ENCODE data around the gene PARD3. TPM values are rescaled to one million over a fixed set of nuclear protein-coding genes. Genes with fewer than 3 reads are reported as not detected.

The PARD3 gene
- total RNA-seq, 4 donors from 2014 or later, result 30.9 to 54.6 (median 40.0) TPM

DNA sequence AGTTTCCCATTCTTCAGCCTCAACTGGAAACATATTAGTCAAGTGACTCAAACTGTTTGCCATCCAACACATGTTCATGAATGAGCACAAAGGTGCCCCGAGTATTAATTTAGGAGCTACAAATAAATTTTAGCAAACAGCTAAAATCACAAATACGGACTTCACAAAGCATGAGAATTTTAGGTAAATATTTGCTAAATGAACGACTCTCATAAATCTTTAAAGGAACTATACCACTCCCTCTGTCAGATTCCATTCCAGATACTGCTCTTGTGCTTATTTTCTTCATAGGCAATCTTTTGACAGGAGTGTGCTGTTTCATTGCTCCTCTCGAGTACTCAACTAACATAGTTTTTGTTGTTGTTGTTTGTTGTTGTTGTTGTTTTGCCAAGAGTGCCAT, 330.9 kb downstream of the PARD3 start:
- TF ChIP-seq, protein P1, sequence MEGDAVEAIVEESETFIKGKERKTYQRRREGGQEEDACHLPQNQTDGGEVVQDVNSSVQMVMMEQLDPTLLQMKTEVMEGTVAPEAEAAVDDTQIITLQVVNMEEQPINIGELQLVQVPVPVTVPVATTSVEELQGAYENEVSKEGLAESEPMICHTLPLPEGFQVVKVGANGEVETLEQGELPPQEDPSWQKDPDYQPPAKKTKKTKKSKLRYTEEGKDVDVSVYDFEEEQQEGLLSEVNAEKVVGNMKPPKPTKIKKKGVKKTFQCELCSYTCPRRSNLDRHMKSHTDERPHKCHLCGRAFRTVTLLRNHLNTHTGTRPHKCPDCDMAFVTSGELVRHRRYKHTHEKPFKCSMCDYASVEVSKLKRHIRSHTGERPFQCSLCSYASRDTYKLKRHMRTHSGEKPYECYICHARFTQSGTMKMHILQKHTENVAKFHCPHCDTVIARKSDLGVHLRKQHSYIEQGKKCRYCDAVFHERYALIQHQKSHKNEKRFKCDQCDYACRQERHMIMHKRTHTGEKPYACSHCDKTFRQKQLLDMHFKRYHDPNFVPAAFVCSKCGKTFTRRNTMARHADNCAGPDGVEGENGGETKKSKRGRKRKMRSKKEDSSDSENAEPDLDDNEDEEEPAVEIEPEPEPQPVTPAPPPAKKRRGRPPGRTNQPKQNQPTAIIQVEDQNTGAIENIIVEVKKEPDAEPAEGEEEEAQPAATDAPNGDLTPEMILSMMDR (IDR thresholded peaks at IDR 0.05), result no peak
- DNase-seq (ENCODE audit: low spot score) (no peak), ATAC-seq (ENCODE audit: low FRiP score) (no peak)

DNA sequence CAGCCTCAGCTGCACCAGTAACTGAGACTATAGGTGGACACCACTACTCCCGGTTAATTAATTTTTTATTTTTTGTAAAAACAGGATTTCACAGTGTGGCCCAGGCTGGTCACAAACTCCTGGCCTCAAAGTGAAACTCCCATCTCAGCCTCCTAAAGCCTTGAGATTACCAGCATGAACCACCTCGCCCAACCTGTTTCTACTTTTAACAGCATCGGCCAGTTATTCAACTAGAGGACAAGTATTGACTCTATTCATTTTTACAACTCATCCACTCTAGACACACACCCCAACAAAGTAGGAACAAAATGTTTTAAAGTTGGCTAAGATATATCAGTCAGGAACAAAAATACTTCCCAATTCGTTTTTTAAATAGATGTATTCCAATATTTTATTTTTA, 334.8 kb downstream of the PARD3 start:
- TF ChIP-seq, protein P1 (IDR thresholded peaks at IDR 0.05), result no peak
- DNase-seq (ENCODE audit: low spot score), result no peak
- no peak for ATAC-seq (ENCODE audit: low FRiP score)

DNA sequence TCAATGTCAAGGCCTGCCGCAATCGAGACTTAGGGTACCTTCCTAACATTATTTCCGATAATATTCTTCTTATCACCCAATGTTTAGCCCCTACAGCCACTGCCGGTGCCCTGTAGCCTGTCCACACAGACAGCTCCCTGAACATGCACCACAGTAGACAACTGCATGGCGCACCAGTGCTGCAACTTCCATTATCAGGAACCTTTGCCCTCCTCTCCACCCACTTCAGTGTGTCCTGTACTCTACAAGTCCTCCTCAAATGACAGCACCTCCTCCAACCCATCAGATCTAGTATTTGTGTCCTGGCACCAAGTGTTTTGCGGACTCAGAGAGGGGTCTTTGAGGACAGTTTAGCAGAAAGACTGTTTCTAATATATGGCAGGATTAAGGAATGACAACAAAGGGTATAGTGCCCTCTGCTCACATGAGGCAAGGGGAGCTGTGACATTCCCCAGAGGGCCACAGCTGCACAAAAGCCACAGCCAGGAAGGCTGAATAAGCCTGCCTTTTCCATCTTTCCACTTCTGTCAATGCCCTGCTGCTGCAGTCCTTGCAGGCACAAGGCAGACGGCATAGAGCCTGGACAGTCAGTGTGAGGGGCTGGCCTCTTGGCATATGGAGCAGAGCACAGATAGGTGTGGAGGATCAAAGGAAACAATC, 335.4 kb downstream of the PARD3 start:
- DNase-seq (ENCODE audit: low spot score), result no peak
- ATAC-seq (ENCODE audit: low FRiP score), result no peak
- TF ChIP-seq, protein P1 (IDR thresholded peaks at IDR 0.05), result no peak

DNA sequence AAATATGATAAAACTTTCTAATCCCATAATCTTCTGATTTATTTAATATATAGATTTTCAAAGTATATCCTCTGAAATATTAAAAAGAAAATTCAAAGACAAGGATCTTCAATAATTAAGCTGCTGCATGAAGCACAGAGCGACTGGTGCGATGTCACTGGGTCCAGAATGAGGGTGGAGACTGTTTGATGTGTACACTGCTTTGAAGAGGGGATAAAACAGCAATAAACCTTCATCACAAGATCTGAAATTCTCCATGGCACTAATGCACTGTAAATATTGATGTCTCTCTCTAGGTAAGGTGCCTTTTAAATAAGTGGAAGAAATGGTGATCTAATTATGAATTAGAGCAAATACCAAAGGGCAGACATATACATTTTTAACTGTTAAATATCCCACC, 337.8 kb downstream of the PARD3 start:
- TF ChIP-seq, protein P1 (IDR thresholded peaks at IDR 0.05), result no peak
- no peak for ATAC-seq (ENCODE audit: low FRiP score)
- DNase-seq (ENCODE audit: low spot score), result no peak

DNA sequence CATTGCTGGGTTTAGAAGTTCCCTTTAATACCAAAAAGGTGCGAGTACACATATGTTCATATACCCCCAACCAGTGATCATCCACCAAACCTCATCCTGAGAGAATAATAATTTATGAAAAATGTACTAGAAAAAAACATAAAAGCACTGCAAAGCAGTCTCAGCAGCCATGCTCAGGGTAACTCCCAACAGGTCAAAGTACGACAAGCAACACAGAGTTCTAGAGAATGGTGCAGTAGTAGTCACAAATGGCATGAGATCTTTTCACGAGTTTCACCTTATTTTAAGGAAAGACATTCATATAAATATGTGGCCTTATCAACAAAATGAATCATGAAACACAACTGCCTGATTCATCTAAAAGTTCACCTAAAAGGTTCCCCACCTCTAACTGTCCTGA, 338.5 kb downstream of the PARD3 start:
- DNase-seq (ENCODE audit: low spot score) (no peak), ATAC-seq (ENCODE audit: low FRiP score) (no peak)
- TF ChIP-seq, protein P1 (IDR thresholded peaks at IDR 0.05), result no peak

DNA sequence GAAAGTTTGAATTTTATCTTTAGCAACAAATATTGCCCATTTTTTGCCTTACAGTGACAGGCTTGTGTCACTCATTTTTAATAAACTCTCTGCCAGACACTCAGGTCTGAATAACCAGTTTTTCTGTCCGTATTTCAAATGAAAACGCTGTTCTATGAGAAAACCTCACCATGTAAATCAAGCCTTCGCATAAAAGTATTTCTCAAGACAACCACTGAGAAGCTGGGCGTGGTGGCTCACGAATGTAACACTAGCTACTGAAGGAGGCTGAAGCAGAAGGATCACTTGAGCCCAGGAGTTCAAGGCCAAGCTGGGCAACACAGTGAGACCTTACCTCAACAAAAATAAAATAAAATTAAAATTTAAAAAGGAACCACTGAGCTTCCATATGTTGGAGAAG, 339.3 kb downstream of the PARD3 start:
- TF ChIP-seq, protein P1 (IDR thresholded peaks at IDR 0.05), result no peak
- ATAC-seq (ENCODE audit: low FRiP score), result no peak
- DNase-seq (ENCODE audit: low spot score), result no peak

DNA sequence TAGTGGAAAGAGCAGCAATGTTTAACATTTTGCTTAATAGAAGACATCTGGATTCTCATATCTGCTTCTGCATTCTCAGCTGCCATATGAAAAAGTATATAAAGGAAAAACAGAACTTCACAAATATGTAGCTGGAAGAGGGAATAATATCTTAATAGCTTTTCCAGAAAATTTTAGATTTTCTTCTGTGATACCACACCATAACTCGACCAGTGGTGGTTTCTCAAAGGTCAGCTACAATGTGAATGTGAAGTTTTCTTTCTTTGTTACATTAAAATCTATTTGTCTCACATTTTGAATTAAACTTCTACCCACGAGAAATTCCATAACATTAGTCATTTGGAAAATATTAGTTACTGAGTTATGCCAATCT, 339.8 kb downstream of the PARD3 start:
- TF ChIP-seq, protein P1 (IDR thresholded peaks at IDR 0.05), result no peak
- no peak for ATAC-seq (ENCODE audit: low FRiP score)
- DNase-seq (ENCODE audit: low spot score), result no peak
